ENCODE measurements around the gene CCL11.

GRCh38 chr17:34251186-34251585 is 34.4 kb upstream of the CCL11 start:
- TF ChIP-seq ISX (CRISPR knock-in tag; conservative IDR thresholded peaks at IDR 0.05) (no peak), ZNF431 (CRISPR knock-in tag; IDR thresholded peaks at IDR 0.05; ENCODE audit: borderline replicate concordance, low read depth) (no peak), ZHX1 (CRISPR knock-in tag; IDR thresholded peaks at IDR 0.05; ENCODE audit: low read depth) (no peak), POLR2A (IDR thresholded peaks at IDR 0.05; ENCODE audit: insufficient read depth in 1 of 2, low read depth in 2 of 2, low read length in 2 of 2) (no peak), HMGXB4 (CRISPR knock-in tag; IDR thresholded peaks at IDR 0.05; ENCODE audit: borderline replicate concordance in 1 of 2, low read depth in 1 of 2) (no peak), SRF (IDR thresholded peaks at IDR 0.05; ENCODE audit: low read depth, low read length) (no peak), ZNF263 (CRISPR knock-in tag; IDR thresholded peaks at IDR 0.05) (no peak), ZFP62 (CRISPR knock-in tag; IDR thresholded peaks at IDR 0.05) (no peak), FOXM1 (CRISPR knock-in tag; IDR thresholded peaks at IDR 0.05) (no peak), RFX5 (IDR thresholded peaks at IDR 0.05; ENCODE audit: low read depth, low read length) (no peak), ATF3 (CRISPR knock-in tag; IDR thresholded peaks at IDR 0.05) (no peak)
